IMR-90 (cell line): ENCODE results near the gene NOX4. TPM values are rescaled to one million over a fixed set of nuclear protein-coding genes. Genes with fewer than 3 reads are reported as not detected.
"Not testable (repeated sequence)": the region's sequence is repeated elsewhere in the genome, so short reads cannot be mapped to it uniquely, and the experiment has no call there.

Experiments used
- ATAC-seq: fragments of 200-7000 bp; cut with Tn5 transposase; 2 replicates; pipeline ENCODE4 v1.9.1; 2020; ENCODE audit warnings: low read depth, mild to moderate bottlenecking, moderate library complexity
- BruUV-seq: library from RNA; stranded (reverse); fragments of 400-500 nt; replicated peaks from 2 replicates; lab custom pipeline; 2021; lab: Mats Ljungman, UMichigan
- CTCF ChIA-PET: fragments of 300-600 bp; formaldehyde crosslinking; extraction: SDS; loops from one replicate; lab custom pipeline; 2021; ENCODE audit warnings: antibody characterized with exemption; lab: Yijun Ruan, JAX
- POLR2A ChIA-PET: fragments of 300-600 bp; sonication (Branson Sonifier 250); formaldehyde crosslinking; loops from one replicate; lab custom pipeline; 2022; ENCODE audit warnings: antibody characterized with exemption; ENCODE audit not compliant: unreplicated experiment; lab: Charles Lee
- DNase-seq: peaks from one replicate; pipeline ENCODE4 v3.0.0; 2013
- H2AFZ ChIP-seq: replicated peaks from 2 replicates; pipeline ENCODE3; 2013; ENCODE audit warnings: low read length, mild to moderate bottlenecking; ENCODE audit not compliant: poor library complexity
- H2AK5ac ChIP-seq: 2 replicates; pipeline ENCODE4 v1.6.1; 2013; ENCODE audit warnings: low read depth, low read length, inconsistent platforms
- H2AK9ac ChIP-seq: replicated peaks from 2 replicates; pipeline ENCODE3; 2013; ENCODE audit warnings: mild to moderate bottlenecking, low read depth, low read length, moderate library complexity; ENCODE audit not compliant: poor library complexity
- H2BK120ac ChIP-seq: 2 replicates; pipeline ENCODE4 v1.6.1; 2013; ENCODE audit warnings: low read depth, low read length, inconsistent platforms
- H2BK15ac ChIP-seq: 3 replicates; pipeline ENCODE4 v1.6.1; 2013; ENCODE audit warnings: low read depth, low read length, inconsistent platforms
- H2BK20ac ChIP-seq: 2 replicates; pipeline ENCODE4 v1.6.1; 2013; ENCODE audit warnings: low read depth, mild to moderate bottlenecking, inconsistent platforms, low read length, moderate library complexity
- H2BK5ac ChIP-seq: 2 replicates; pipeline ENCODE4 v1.6.1; 2013; ENCODE audit warnings: mild to moderate bottlenecking, low read depth, low read length, inconsistent platforms; ENCODE audit not compliant: poor library complexity, severe bottlenecking
- H3K14ac ChIP-seq: replicated peaks from 2 replicates; pipeline ENCODE4 v1.6.1; 2013; ENCODE audit warnings: low read depth, low read length, inconsistent platforms
- H3K18ac ChIP-seq: 2 replicates; pipeline ENCODE4 v1.6.1; 2013; ENCODE audit warnings: low read depth, low read length, control low read depth
- H3K23ac ChIP-seq: 2 replicates; pipeline ENCODE4 v1.6.1; 2013; ENCODE audit warnings: low read depth, low read length, inconsistent platforms
- H3K27ac ChIP-seq: 2 replicates; pipeline ENCODE4 v1.5.1; 2013; ENCODE audit warnings: mild to moderate bottlenecking, control low read depth, low read length; ENCODE audit not compliant: insufficient read depth
- H3K27me3 ChIP-seq: 2 replicates; pipeline ENCODE4 v1.6.1; 2013; ENCODE audit warnings: low read length; ENCODE audit not compliant: control insufficient read depth, insufficient read depth
- H3K36me3 ChIP-seq: 2 replicates; pipeline ENCODE4 v1.6.1; 2013; ENCODE audit warnings: low read length, mixed read lengths; ENCODE audit not compliant: control insufficient read depth, insufficient read depth
- H3K4ac ChIP-seq: 2 replicates; pipeline ENCODE4 v1.6.1; 2013; ENCODE audit warnings: low read depth, low read length, inconsistent platforms
- H3K4me1 ChIP-seq: 2 replicates; pipeline ENCODE4 v1.6.1; 2013; ENCODE audit warnings: low read length, mixed read lengths; ENCODE audit not compliant: control insufficient read depth, insufficient read depth
- H3K4me2 ChIP-seq: 2 replicates; pipeline ENCODE4 v1.6.1; 2013; ENCODE audit warnings: low read depth, mild to moderate bottlenecking, control low read depth, low read length, moderate library complexity
- H3K4me3 ChIP-seq: 2 replicates; pipeline ENCODE4 v1.5.1; 2013; ENCODE audit warnings: low read depth, mild to moderate bottlenecking, control low read depth, low read length, moderate library complexity; ENCODE audit not compliant: insufficient read depth
- H3K56ac ChIP-seq: 2 replicates; pipeline ENCODE4 v1.6.1; 2013; ENCODE audit warnings: low read length, inconsistent platforms; ENCODE audit not compliant: insufficient read depth; ENCODE audit errors: extremely low read depth
- H3K79me1 ChIP-seq, 2 experiments: 2 replicates each; pipeline ENCODE4 v1.6.1; 2013; ENCODE audit warnings: low read length in 2 of 2, inconsistent platforms in 1 of 2, low read depth in 1 of 2
- H3K9ac ChIP-seq: 2 replicates; pipeline ENCODE4 v1.6.1; 2013; ENCODE audit warnings: low read depth, low read length, control low read depth
- H3K9me1 ChIP-seq: 2 replicates; pipeline ENCODE4 v1.6.1; 2013; ENCODE audit warnings: low read length, inconsistent platforms; ENCODE audit not compliant: insufficient read depth
- H3K9me3 ChIP-seq: 2 replicates; pipeline ENCODE4 v1.6.1; 2013; ENCODE audit warnings: low read length; ENCODE audit not compliant: control insufficient read depth, insufficient read depth
- H4K20me1 ChIP-seq: 2 replicates; pipeline ENCODE4 v1.6.1; 2013; ENCODE audit warnings: low read length, inconsistent platforms; ENCODE audit not compliant: insufficient read depth
- H4K5ac ChIP-seq: 2 replicates; pipeline ENCODE4 v1.6.1; 2013; ENCODE audit warnings: mild to moderate bottlenecking, low read depth, low read length, control low read depth
- H4K8ac ChIP-seq, 2 experiments: 2 replicates each; pipeline ENCODE4 v1.6.1; 2013; ENCODE audit warnings: low read depth in 2 of 2, low read length in 2 of 2, control low read depth in 1 of 2, inconsistent platforms in 1 of 2
- H4K91ac ChIP-seq: 2 replicates; pipeline ENCODE4 v1.6.1; 2013; ENCODE audit warnings: low read depth, low read length, inconsistent platforms; ENCODE audit not compliant: insufficient read depth
- dilution Hi-C: fragments of 300-500 bp; cut with HindIII; formaldehyde crosslinking; loops from one replicate; pipeline ENCODE4 v1.14.3; 2018; ENCODE audit warnings: low sequenced_read_pairs; ENCODE audit not compliant: unreplicated experiment
- in situ Hi-C: fragments of 300-500 bp; cut with MboI; formaldehyde crosslinking; loops from 3 replicates; pipeline ENCODE4 v1.14.3; 2019; ENCODE audit warnings: low sequenced_read_pairs, inconsistent platforms, mixed read lengths
- intact Hi-C: fragments of 100-400 bp; cut with micrococcal nuclease; formaldehyde crosslinking; loops from 2 replicates; pipeline ENCODE4 v1.10.0; 2022
- polyA plus RNA-seq, 3 experiments: library from polyadenylated mRNA; depleted of rRNA; stranded (reverse); fragments of >200 nt; gene quantifications; 2 replicates each; pipeline ENCODE4 v1.2.3, GENCODE V29; 2012; ENCODE audit warnings: low replicate concordance in 1 of 3
- total RNA-seq: library from RNA; depleted of rRNA; stranded (reverse); fragments of >200 nt; gene quantifications from 2 replicates; pipeline ENCODE4 v1.2.3, GENCODE V29; 2012

The NOX4 gene
- total and polyA plus RNA-seq, 2 of the 4 experiments (the other 2 are of a cell fraction), result 4.7 to 11.7 TPM

DNA sequence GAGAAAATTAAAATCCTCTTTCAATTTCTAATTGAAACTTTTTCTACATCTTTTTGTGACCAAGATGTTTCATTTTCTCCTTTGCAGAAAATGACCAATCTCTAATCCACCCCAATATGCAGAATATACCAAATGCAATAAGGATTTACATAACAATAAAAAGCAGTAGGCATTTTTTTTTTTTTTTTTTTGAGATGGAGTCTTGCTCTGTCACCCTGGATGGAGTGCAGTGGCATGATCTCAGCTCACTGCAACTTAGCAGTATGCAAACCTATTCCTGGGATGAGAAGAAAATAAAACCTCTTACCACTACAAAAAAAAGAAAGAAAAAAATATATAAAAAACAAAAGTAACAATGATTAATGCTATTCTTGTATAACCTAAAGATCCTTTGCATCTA, 132.0 kb downstream of the NOX4 start:
- not testable (repeated sequence) for DNase-seq, H2AK5ac ChIP-seq

More for the DNA sequence above, 132.0 kb downstream of the NOX4 start:
- POLR2A ChIA-PET, result interaction anchor here (0.6 kb wide), 1 partner anchor 357 kb away, joined by 3 read pairs; no protein-coding TSS in a partner anchor
- H3K9me3 ChIP-seq, H3K27ac ChIP-seq, H4K5ac ChIP-seq, H2AFZ ChIP-seq, H2AK9ac ChIP-seq, BruUV-seq, CTCF ChIA-PET, H4K20me1 ChIP-seq, H3K4me2 ChIP-seq, H2BK15ac ChIP-seq, in situ Hi-C loops, ATAC-seq, dilution Hi-C loops, H3K14ac ChIP-seq, H3K79me1 ChIP-seq, H3K36me3 ChIP-seq, H3K9ac ChIP-seq, H3K23ac ChIP-seq, H3K4me1 ChIP-seq, H3K56ac ChIP-seq, H4K91ac ChIP-seq, H2BK20ac ChIP-seq, H3K4ac ChIP-seq, H4K8ac ChIP-seq, H2BK5ac ChIP-seq, H3K4me3 ChIP-seq, H3K9me1 ChIP-seq, intact Hi-C loops, H3K18ac ChIP-seq, H2BK120ac ChIP-seq, H3K27me3 ChIP-seq: not testable (repeated sequence)
